A549 (cell line): Measurements from ENCODE around the gene HS3ST4. TPM values are rescaled to one million over a fixed set of nuclear protein-coding genes. Genes with fewer than 3 reads are reported as not detected.

ENCODE experiments used
- ATAC-seq, 2 experiments: fragments of 200-7000 bp in 1 of 2; fragments of >200 bp in 1 of 2; cut with Nextera tagmentation in 1 of 2; cut with Tn5 transposase in 1 of 2; 3 replicates each; pipeline versions ENCODE4 v1.8.0 to v1.9.1; 2018 to 2020; ENCODE audit warnings: mild to moderate bottlenecking in 1 of 2, moderate library complexity in 1 of 2
- CTCF ChIA-PET: fragments of 300-600 bp; sonication (Branson Sonifier 250); formaldehyde crosslinking; extraction: SDS; loops from one replicate; lab custom pipeline; 2021; ENCODE audit warnings: antibody characterized with exemption, inconsistent platforms; lab: Yijun Ruan, JAX
- POLR2A ChIA-PET: fragments of 350-600 bp; formaldehyde crosslinking; extraction: SDS; loops from one replicate; lab custom pipeline; 2021; ENCODE audit warnings: antibody characterized with exemption, inconsistent platforms; lab: Yijun Ruan, JAX
- DNase-seq, 2 experiments: peaks; one replicate each; pipeline versions ENCODE4 v3.0.0 to v3.0.0-alpha.2; 2011 to 2016; ENCODE audit warnings: low read depth in 1 of 2, low spot score in 1 of 2
- FAIRE-seq: peaks from 2 replicates; lab custom pipeline; 2011; peaks lifted over from hg19 to GRCh38; lab: Jason Lieb, UNC
- H3K27ac ChIP-seq, 2 experiments: fragments of >200 bp; sonication (Bioruptor Twin); formaldehyde crosslinking; 3 replicates each; pipeline ENCODE4 v1.5.1; 2016 to 2017
- H3K4me1 ChIP-seq: fragments of >200 bp; sonication (Bioruptor Twin); formaldehyde crosslinking; 3 replicates; pipeline ENCODE4 v1.6.1; 2016
- H3K4me2 ChIP-seq: fragments of >200 bp; sonication (Bioruptor Twin); formaldehyde crosslinking; 3 replicates; pipeline ENCODE4 v1.6.1; 2016
- H3K4me3 ChIP-seq: fragments of >200 bp; sonication (Bioruptor Twin); formaldehyde crosslinking; 3 replicates; pipeline ENCODE4 v1.5.1; 2016
- H3K9me3 ChIP-seq: fragments of >200 bp; sonication (Bioruptor Twin); formaldehyde crosslinking; 3 replicates; pipeline ENCODE4 v1.6.1; 2016
- BCL3 ChIP-seq: fragments of >200 bp; sonication (Bioruptor Twin); formaldehyde crosslinking; IDR thresholded peaks from 3 replicates; pipeline ENCODE4 v1.6.1; 2016
- BHLHE40 ChIP-seq: IDR thresholded peaks from 2 replicates; pipeline ENCODE4 v1.6.1; 2012; ENCODE audit warnings: low read depth, low read length, inconsistent platforms
- CBX8 ChIP-seq: fragments of 200-600 bp; sonication (generic); IDR thresholded peaks from 2 replicates; pipeline ENCODE4 v1.6.1; 2016
- EHF ChIP-seq: fragments of 250-450 bp; sonication (Bioruptor Pico); IDR thresholded peaks from 2 replicates; pipeline ENCODE4 v1.5.0; 2020; ENCODE audit warnings: mild to moderate bottlenecking
- EHMT2 ChIP-seq: fragments of 200-600 bp; sonication (generic); IDR thresholded peaks from 2 replicates; pipeline ENCODE4 v1.6.1; 2016; ENCODE audit warnings: antibody characterized with exemption, low read depth, mild to moderate bottlenecking, moderate library complexity
- EP300 ChIP-seq, 2 experiments: fragments of >200 bp; sonication (Bioruptor Twin); formaldehyde crosslinking; IDR thresholded peaks; 2 replicates in 1 of 2; 3 replicates in 1 of 2; pipeline ENCODE4 v1.6.1; 2016 to 2017
- FOSL2 ChIP-seq, 2 experiments: fragments of 450-650 bp in 1 of 2; fragments of >200 bp in 1 of 2; sonication (Bioruptor Twin) in 1 of 2; formaldehyde crosslinking; IDR thresholded peaks; 2 replicates each; pipeline versions ENCODE4 v1.5.0 to v1.6.1; 2016 to 2020; ENCODE audit warnings: mild to moderate bottlenecking in 1 of 2, moderate library complexity in 1 of 2
- HEYL ChIP-seq: fragments of 250-450 bp; sonication (Bioruptor Pico); IDR thresholded peaks from 2 replicates; pipeline ENCODE4 v1.8.0; 2021; ENCODE audit warnings: mild to moderate bottlenecking, moderate library complexity
- HOXA7 ChIP-seq: fragments of 250-450 bp; sonication (Bioruptor Pico); IDR thresholded peaks from 2 replicates; pipeline ENCODE4 v1.5.0; 2020; ENCODE audit warnings: mild to moderate bottlenecking, moderate library complexity
- HOXB13 ChIP-seq: fragments of 250-450 bp; sonication (Bioruptor Pico); IDR thresholded peaks from 2 replicates; pipeline ENCODE4 v1.5.0; 2020; ENCODE audit warnings: low read depth, mild to moderate bottlenecking, moderate library complexity
- HOXB5 ChIP-seq: fragments of 250-450 bp; sonication (Bioruptor Pico); IDR thresholded peaks from 2 replicates; pipeline ENCODE4 v1.5.0; 2020; ENCODE audit warnings: mild to moderate bottlenecking, moderate library complexity
- JUN ChIP-seq, 2 experiments: fragments of >200 bp; sonication (Bioruptor Twin); formaldehyde crosslinking; IDR thresholded peaks; 2 replicates in 1 of 2; 3 replicates in 1 of 2; pipeline ENCODE4 v1.6.1; 2016 to 2017
- JUNB ChIP-seq: fragments of >200 bp; sonication (Bioruptor Twin); formaldehyde crosslinking; IDR thresholded peaks from 2 replicates; pipeline ENCODE4 v1.6.1; 2016
- KDM1A ChIP-seq: fragments of 200-600 bp; sonication (generic); IDR thresholded peaks from 2 replicates; pipeline ENCODE4 v1.6.1; 2016; ENCODE audit warnings: low read depth, mild to moderate bottlenecking
- KDM5A ChIP-seq: fragments of 200-600 bp; sonication (generic); IDR thresholded peaks from 2 replicates; pipeline ENCODE4 v1.6.1; 2016; ENCODE audit warnings: antibody characterized with exemption, mild to moderate bottlenecking
- MAZ ChIP-seq: fragments of 150-350 bp; IDR thresholded peaks from 2 replicates; pipeline ENCODE4 v1.6.1; 2014; ENCODE audit warnings: antibody characterized with exemption, low read depth, low read length, borderline replicate concordance
- MYC ChIP-seq: IDR thresholded peaks from 2 replicates; pipeline ENCODE4 v1.6.1; 2012; ENCODE audit warnings: mild to moderate bottlenecking, inconsistent platforms, low read length, improper control_type of control experiment, borderline replicate concordance
- NFE2L2 ChIP-seq: fragments of 150-350 bp; conservative IDR thresholded peaks from 2 replicates; pipeline ENCODE4 v1.6.1; 2014; ENCODE audit warnings: low read length
- PHF8 ChIP-seq: fragments of 200-600 bp; sonication (generic); IDR thresholded peaks from 2 replicates; pipeline ENCODE4 v1.6.1; 2016; ENCODE audit warnings: low read depth, mild to moderate bottlenecking, antibody characterized with exemption, moderate library complexity, borderline replicate concordance
- RAD21 ChIP-seq, 2 experiments: fragments of >200 bp in 1 of 2; sonication (Bioruptor Twin) in 1 of 2; formaldehyde crosslinking in 1 of 2; IDR thresholded peaks in 1 of 2; conservative IDR thresholded peaks in 1 of 2; 2 replicates in 1 of 2; 3 replicates in 1 of 2; pipeline ENCODE4 v1.6.1; 2012 to 2018; ENCODE audit warnings: inconsistent platforms in 1 of 2
- REST ChIP-seq: fragments of 200-600 bp; sonication (generic); IDR thresholded peaks from 2 replicates; pipeline ENCODE4 v1.6.1; 2016; ENCODE audit warnings: antibody characterized with exemption, mild to moderate bottlenecking, moderate library complexity
- SMC3 ChIP-seq: fragments of >200 bp; sonication (Bioruptor Twin); formaldehyde crosslinking; IDR thresholded peaks from 3 replicates; pipeline ENCODE4 v1.6.1; 2018; ENCODE audit warnings: inconsistent platforms
- TFCP2L1 ChIP-seq: fragments of 250-450 bp; sonication (Bioruptor Pico); IDR thresholded peaks from 2 replicates; pipeline ENCODE4 v1.5.0; 2021; ENCODE audit warnings: mild to moderate bottlenecking
- TP53 ChIP-seq: fragments of 250-450 bp; sonication (Bioruptor Pico); IDR thresholded peaks from 2 replicates; pipeline ENCODE4 v1.5.0; 2021; ENCODE audit warnings: mild to moderate bottlenecking, moderate library complexity
- ZNF302 ChIP-seq: fragments of 250-450 bp; sonication (Bioruptor Pico); IDR thresholded peaks from 2 replicates; pipeline ENCODE4 v1.9.0; 2021; ENCODE audit warnings: inconsistent platforms, mild to moderate bottlenecking, moderate library complexity
- WGBS: methylation state at CpG from one replicate; pipeline ENCODE4 v1.1.6; 2017; ENCODE audit errors: missing lambda C conversion rate; 5-methylcytosine and 5-hydroxymethylcytosine counted together
- polyA plus RNA-seq, 4 experiments: library from polyadenylated mRNA; depleted of rRNA in 3 of 4; stranded (reverse); fragments of >200 nt; fragmentation: RNase III in 1 of 4; extraction: RNeasy Plus Mini Kit Qiagen cat#74134 plus additional on column Dnase treatment in 1 of 4; gene quantifications; 2 replicates in 3 of 4; 3 replicates in 1 of 4; pipeline ENCODE4 v1.2.3, GENCODE V29; 2011 to 2017
- TF ChIP-seq, protein P1 (sequence below): fragments of 450-650 bp; IDR thresholded peaks from 2 replicates; pipeline ENCODE4 v1.6.1; 2014; ENCODE audit warnings: antibody characterized with exemption
- TF ChIP-seq, protein P2 (sequence below): IDR thresholded peaks from 2 replicates; pipeline ENCODE4 v1.6.1; 2012

HS3ST4 gene
- polyA plus RNA-seq, 2 of the 4 experiments (the other 2 are of a cell fraction) = not detected

- Histone ChIP-seq H3K4me2 (no peak overlapping the region), H3K4me1 (no peaks in the 10 kb centered on the region), H3K27ac (no peak overlapping the region), H3K9me3 (no peaks in the 10 kb centered on the region), H3K4me3 (no peak overlapping the region)
- DNase-seq (no peak), ATAC-seq (no peak), FAIRE-seq (no peak)
- TF ChIP-seq HOXB5 (CRISPR knock-in tag) (no peak), HEYL (CRISPR knock-in tag) (no peak), HOXB13 (CRISPR knock-in tag) (no peak), SMC3 (no peak), KDM1A (no peak), EHF (CRISPR knock-in tag) (no peak)
- ChIA-PET CTCF (no interaction called here), POLR2A (no interaction called here)
- 5% methylated on average over 6 of the region's 6 CpGs for WGBS
Measured at GRCh38 chr16:25854141-25854540, 162.4 kb downstream of the HS3ST4 start.

GRCh38 chr16:25855063-25855462 is 163.3 kb downstream of the HS3ST4 start:
- Histone ChIP-seq H3K4me2 (no peak overlapping the region), H3K27ac (no peak overlapping the region)
- FAIRE-seq (no peak), DNase-seq (no peak)
- no peak for TF ChIP-seq HOXA7 (CRISPR knock-in tag)
- no peak for TF ChIP-seq SMC3
- no peak for TF ChIP-seq TP53 (CRISPR knock-in tag)
- no peak for TF ChIP-seq ZNF302 (CRISPR knock-in tag)
- TF ChIP-seq, protein P1, sequence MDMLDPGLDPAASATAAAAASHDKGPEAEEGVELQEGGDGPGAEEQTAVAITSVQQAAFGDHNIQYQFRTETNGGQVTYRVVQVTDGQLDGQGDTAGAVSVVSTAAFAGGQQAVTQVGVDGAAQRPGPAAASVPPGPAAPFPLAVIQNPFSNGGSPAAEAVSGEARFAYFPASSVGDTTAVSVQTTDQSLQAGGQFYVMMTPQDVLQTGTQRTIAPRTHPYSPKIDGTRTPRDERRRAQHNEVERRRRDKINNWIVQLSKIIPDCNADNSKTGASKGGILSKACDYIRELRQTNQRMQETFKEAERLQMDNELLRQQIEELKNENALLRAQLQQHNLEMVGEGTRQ = no peak
- no peak for TF ChIP-seq HOXB5 (CRISPR knock-in tag)
- TF ChIP-seq FOSL2 (IDR thresholded peaks at IDR 0.05) = no peak
- no peak for TF ChIP-seq FOSL2 (CRISPR knock-in tag; IDR thresholded peaks at IDR 0.05)
- no peak for TF ChIP-seq JUN (IDR thresholded peaks at IDR 0.05)
- TF ChIP-seq, all 56 proteins: peak for 0
- CTCF ChIA-PET = no interaction called here
- Histone ChIP-seq H3K9me3 (no peaks in the 10 kb centered on the region), H3K4me3 (no peak overlapping the region), H3K4me1 (no peaks in the 10 kb centered on the region)
- POLR2A ChIA-PET = no interaction called here
- ATAC-seq = no peak
- WGBS = 0% methylated on average over 1 of the region's 1 CpG

- WGBS = 0% methylated on average over 2 of the region's 2 CpGs
- Histone ChIP-seq H3K4me3 (no peak overlapping the region), H3K4me1 (no peaks in the 10 kb centered on the region), H3K27ac (no peak overlapping the region), H3K9me3 (no peaks in the 10 kb centered on the region), H3K4me2 (no peak overlapping the region)
- no peak for DNase-seq
- no peak for ATAC-seq
- FAIRE-seq = no peak
- TF ChIP-seq JUNB (no peak), KDM5A (no peak), BCL3 (no peak), MYC (no peak), PHF8 (no peak), ZNF302 (CRISPR knock-in tag) (no peak)
- TF ChIP-seq, protein P2, sequence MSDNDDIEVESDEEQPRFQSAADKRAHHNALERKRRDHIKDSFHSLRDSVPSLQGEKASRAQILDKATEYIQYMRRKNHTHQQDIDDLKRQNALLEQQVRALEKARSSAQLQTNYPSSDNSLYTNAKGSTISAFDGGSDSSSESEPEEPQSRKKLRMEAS = no peak
- ChIA-PET POLR2A (no interaction called here), CTCF (no interaction called here)
Measured at GRCh38 chr16:25855818-25856217, 164.1 kb downstream of the HS3ST4 start.

DNA sequence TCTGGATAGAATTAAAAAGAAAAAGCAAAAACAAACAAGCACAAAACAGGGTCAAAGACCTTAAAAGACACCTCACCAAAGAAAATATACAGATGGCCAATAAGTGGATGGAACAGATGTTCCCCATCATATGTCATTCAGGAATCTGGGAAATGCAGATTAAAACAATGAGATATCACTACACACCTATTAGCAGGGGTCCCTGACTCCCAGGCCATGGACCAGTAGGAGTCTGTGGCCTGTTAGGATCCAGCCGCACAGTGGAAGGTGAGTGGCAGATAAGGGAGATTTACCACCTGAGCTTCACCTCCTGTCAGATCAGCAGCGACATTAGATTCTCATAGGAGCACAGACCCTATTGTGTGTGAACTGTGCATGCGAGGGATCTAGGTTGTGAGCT is 167.9 kb downstream of the HS3ST4 start:
- Histone ChIP-seq H3K4me2 (no peak overlapping the region), H3K27ac (no peak overlapping the region), H3K4me1 (no peaks in the 10 kb centered on the region), H3K4me3 (no peak overlapping the region), H3K9me3 (no peaks in the 10 kb centered on the region)
- 40% methylated on average over 3 of the region's 3 CpGs for WGBS
- CTCF ChIA-PET = interaction anchor here (1.1 kb wide), 1 partner anchor 19 kb away, joined by 3 read pairs; no protein-coding TSS in a partner anchor
- FAIRE-seq (no peak), DNase-seq (no peak), ATAC-seq (no peak)
- POLR2A ChIA-PET = no interaction called here
- TF ChIP-seq CBX8 = no peak
- no peak for TF ChIP-seq REST
- no peak for TF ChIP-seq MAZ
- no peak for TF ChIP-seq HEYL (CRISPR knock-in tag)
- TF ChIP-seq NFE2L2 = no peak
- TF ChIP-seq MYC = no peak
- no peak for TF ChIP-seq RAD21 (conservative IDR thresholded peaks at IDR 0.05 in 1 of 2, IDR thresholded peaks at IDR 0.05 in 1 of 2)
- no peak for TF ChIP-seq JUN (IDR thresholded peaks at IDR 0.05)
- no peak for TF ChIP-seq EHMT2
- no peak for TF ChIP-seq TFCP2L1 (CRISPR knock-in tag)
- no peak for TF ChIP-seq SMC3
- TF ChIP-seq EP300 (IDR thresholded peaks at IDR 0.05) = no peak
- no peak for TF ChIP-seq BHLHE40
